Frontal cortex (tissue), 4 donors: ENCODE data around the gene ZNF26. TPM values are rescaled to one million over a fixed set of nuclear protein-coding genes. Genes with fewer than 3 reads are reported as not detected.
A peak's percentile ranks its signal among the peaks of the same experiment; 100 is the strongest.
"Not testable (repeated sequence)": the region's sequence is repeated elsewhere in the genome, so short reads cannot be mapped to it uniquely, and the experiment has no call there.

Experiments used
- DNase-seq, 2 donors: peaks; one replicate each; pipeline ENCODE4 v3.0.0; 2012; ENCODE audit warnings: low spot score in 2 of 2
- FAIRE-seq: peaks from 2 replicates; lab custom pipeline; 2012; peaks lifted over from hg19 to GRCh38; lab: Jason Lieb, UNC
- total RNA-seq: library from RNA; depleted of rRNA; stranded (reverse); fragments of >200 nt; gene quantifications from one replicate; pipeline ENCODE4 v1.2.3, GENCODE V29; 2014
- donor health status: control.
- donor health status: control.
- donor health status: control.

The ZNF26 gene
- total RNA-seq, 1 donor from 2014 or later = 14.3 TPM

- no peak for FAIRE-seq
- peak in 1 of 2 donors; percentile 17 for DNase-seq
Measured at GRCh38 chr12:132954471-132955048, 31.6 kb upstream of the ZNF26 start.

- peak; percentile 36 to 38 for DNase-seq
- FAIRE-seq = no peak
Measured at GRCh38 chr12:132955094-132956010, 30.8 kb upstream of the ZNF26 start.

- peak; percentile 94 to 96 for DNase-seq
- no peak for FAIRE-seq
Measured at GRCh38 chr12:132956011-132956788, 30.0 kb upstream of the ZNF26 start, which contains the start of gene ZNF605. Gene ZNF605, minus strand, starts transcription at chr12:132956306. Its CDS starts 10,671 bp downstream, at chr12:132945635.

GRCh38 chr12:132961790-132962189, 24.4 kb upstream of the ZNF26 start:
- not testable (repeated sequence) for DNase-seq, FAIRE-seq

GRCh38 chr12:132963947-132964346, 22.2 kb upstream of the ZNF26 start:
- not testable (repeated sequence) for DNase-seq, FAIRE-seq

- no peak for FAIRE-seq
Measured at GRCh38 chr12:132965796-132966195, 20.4 kb upstream of the ZNF26 start.

GRCh38 chr12:132966676-132967415, 19.3 kb upstream of the ZNF26 start:
- DNase-seq (no peak), FAIRE-seq (no peak)

More at GRCh38 chr12:132965796-132966195, 20.4 kb upstream of the ZNF26 start:
- no peak for DNase-seq

GRCh38 chr12:132967736-132968135, 18.4 kb upstream of the ZNF26 start:
- FAIRE-seq = no peak
- no peak for DNase-seq

- no peak for DNase-seq
- no peak for FAIRE-seq
Measured at GRCh38 chr12:132972374-132972773, 13.8 kb upstream of the ZNF26 start.

- FAIRE-seq, DNase-seq: not testable (repeated sequence)
Measured at GRCh38 chr12:132976870-132977269, 9.3 kb upstream of the ZNF26 start.

GRCh38 chr12:132986885-132987225, 688 bp downstream of the ZNF26 start:
- FAIRE-seq (no peak), DNase-seq (no peak)

GRCh38 chr12:132998741-132999140, 12.6 kb downstream of the ZNF26 start:
- no peak for DNase-seq
- no peak for FAIRE-seq

GRCh38 chr12:133010657-133011297, 24.6 kb downstream of the ZNF26 start:
- FAIRE-seq (no peak), DNase-seq (no peak)

GRCh38 chr12:133023566-133023965, 37.4 kb downstream of the ZNF26 start:
- FAIRE-seq (no peak), DNase-seq (no peak)

GRCh38 chr12:133026996-133027395, 40.8 kb downstream of the ZNF26 start:
- FAIRE-seq (no peak), DNase-seq (no peak)

GRCh38 chr12:133037207-133038005, 51.2 kb downstream of the ZNF26 start, which contains the start of gene ZNF84:
Gene ZNF84, plus strand, starts transcription at chr12:133037509. Its CDS starts 3,959 bp downstream, at chr12:133041468.
- no peak for FAIRE-seq

GRCh38 chr12:133038118-133038709, 52.0 kb downstream of the ZNF26 start:
- DNase-seq = no peak
- FAIRE-seq = no peak

More at GRCh38 chr12:133037207-133038005, 51.2 kb downstream of the ZNF26 start, which contains the start of gene ZNF84:
- DNase-seq = peak; percentile 85

GRCh38 chr12:133046698-133047097, 60.5 kb downstream of the ZNF26 start:
- FAIRE-seq = no peak
- no peak for DNase-seq
